Measurements from ENCODE around the gene IRX4.
A peak's percentile ranks its signal among the peaks of the same experiment; 100 is the strongest.

IRX4 gene

DNA sequence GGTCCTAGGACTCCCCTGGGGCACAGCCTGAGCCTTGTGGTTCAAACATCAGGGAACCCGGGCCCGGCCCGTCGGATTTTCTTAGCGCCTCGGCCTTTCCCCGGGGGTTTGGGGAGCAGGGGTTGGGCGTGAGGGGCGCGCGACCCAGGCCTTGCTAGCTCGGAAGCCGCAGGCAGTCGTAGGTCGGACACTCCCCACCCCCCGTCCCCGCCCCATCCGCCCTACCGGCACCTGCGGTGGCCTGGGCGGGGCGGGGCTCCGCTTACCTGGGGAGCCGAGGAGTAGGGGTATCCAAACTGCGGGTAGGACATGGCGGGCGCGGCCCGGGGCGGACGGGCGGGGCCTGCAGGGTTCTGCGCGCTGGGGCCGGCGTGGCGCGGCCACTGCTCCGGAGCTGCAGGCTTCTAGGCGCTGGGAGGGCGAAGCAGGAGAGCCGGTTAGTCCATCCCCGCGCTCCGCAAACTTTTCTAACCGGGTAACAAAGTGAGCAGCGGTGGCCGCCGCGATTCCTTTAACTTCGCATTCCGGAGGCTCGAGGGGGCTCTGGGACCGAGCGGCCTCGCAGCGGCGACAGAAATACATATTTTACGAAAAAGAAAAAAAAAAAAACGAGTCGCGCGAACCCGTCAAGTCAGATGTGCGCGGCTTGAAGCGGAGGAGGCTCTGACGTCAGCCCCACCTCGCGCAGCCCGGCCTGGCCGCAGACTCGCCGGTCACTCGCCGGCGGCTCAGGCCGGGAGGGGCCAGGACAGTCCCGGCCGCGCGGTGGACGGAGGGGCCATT is at the start of gene IRX4:
Gene IRX4, minus strand, starts transcription at position 589 of the 783 bp plus-strand sequence. Its CDS starts 278 bp downstream, at position 311.
- no peak for DNase-seq

GRCh38 chr5:1931604-1932231 is 49.0 kb upstream of the IRX4 start:
- DNase-seq = no peak

GRCh38 chr5:1930880-1931603 is 48.3 kb upstream of the IRX4 start:
- no peak for DNase-seq

GRCh38 chr5:1930501-1930879 is 47.8 kb upstream of the IRX4 start:
- no peak for DNase-seq

GRCh38 chr5:1929108-1929991 is 46.6 kb upstream of the IRX4 start:
- no peak for DNase-seq

DNA sequence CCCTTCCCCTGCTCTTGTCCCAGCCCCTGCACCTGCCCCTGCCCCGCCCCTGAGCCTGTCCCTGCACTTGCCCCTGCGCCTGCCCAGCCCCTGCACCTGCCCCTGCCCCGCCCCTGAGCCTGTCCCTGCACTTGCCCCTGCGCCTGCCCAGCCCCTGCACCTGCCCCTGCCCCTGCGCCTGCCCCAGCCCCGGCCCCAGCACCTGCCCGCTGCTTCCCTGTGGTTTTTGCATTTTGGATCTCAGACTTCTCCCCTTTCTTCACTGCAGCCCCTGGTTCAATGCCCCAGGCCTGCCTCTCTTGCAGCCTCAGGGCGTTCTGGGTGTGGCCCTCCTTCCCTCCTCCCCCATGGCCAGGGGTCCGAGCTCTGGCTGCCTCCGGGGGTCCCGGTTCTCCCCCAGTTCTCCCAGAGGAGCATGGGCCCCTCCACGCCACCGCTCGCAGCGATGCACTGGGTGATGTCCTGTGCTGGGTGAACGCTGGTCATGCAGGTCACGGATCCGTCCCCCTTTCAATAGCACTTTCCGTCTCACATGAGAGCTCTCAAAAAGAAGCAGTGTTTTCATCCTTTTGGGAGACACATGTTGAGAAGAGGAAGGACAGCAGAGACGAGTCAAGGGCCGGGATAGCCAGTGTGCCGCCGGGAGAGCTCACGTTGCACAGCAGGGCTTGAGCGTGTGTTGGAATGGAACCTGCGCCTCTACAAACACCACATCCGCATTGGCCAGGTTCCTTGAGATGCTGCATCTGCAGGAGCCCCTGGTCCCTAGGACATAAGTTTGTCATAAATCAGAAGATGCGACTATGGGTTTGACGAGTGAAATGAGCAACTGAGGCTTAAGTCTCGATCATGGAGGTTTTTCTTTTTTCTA is 44.0 kb upstream of the IRX4 start:
- DNase-seq = no peak

DNA sequence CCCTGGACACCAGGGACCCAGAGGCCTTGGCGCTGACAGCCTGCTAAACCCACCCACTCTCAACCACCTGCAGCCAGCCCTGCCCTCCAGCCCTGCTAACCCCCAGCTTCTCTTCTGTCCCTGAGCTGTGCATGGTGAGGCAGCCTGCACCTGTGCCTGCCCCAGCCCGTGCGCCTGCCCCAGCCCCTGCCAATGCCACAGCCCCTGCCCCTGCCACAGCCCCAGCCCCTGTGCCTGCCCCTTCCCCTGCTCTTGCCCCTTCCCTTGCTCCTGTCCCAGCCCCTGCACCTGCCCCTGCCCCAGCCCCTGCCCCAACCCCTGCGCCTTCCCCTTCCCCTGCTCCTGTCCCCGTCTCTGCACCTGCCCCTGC is 43.3 kb upstream of the IRX4 start:
- DNase-seq = no peak

- no peak for DNase-seq
Measured at GRCh38 chr5:1925111-1926070, 42.7 kb upstream of the IRX4 start.

GRCh38 chr5:1923766-1924165 is 41.0 kb upstream of the IRX4 start:
- no peak for DNase-seq

- no peak for DNase-seq
Measured at GRCh38 chr5:1923341-1923740, 40.6 kb upstream of the IRX4 start.

DNA sequence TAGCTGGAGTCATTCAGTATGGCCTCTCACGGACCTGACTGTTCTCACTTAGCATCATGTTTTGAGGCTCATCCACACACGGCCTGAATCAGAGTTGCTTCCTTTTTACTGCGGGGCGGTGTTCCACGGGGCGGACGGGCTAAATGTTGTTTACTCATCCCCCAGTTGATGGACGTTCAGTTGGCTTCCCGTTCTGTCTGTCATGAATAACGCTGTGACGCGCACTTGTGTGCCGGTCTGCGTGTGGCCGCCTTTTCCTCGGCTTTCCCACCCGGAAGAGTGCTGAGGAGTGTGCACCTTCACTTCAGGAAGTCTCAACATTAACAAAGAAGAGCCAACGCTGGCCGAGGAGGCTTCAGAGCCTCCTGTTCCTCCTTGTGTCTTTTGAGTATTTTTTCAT is 39.0 kb upstream of the IRX4 start:
- no peak for DNase-seq

DNA sequence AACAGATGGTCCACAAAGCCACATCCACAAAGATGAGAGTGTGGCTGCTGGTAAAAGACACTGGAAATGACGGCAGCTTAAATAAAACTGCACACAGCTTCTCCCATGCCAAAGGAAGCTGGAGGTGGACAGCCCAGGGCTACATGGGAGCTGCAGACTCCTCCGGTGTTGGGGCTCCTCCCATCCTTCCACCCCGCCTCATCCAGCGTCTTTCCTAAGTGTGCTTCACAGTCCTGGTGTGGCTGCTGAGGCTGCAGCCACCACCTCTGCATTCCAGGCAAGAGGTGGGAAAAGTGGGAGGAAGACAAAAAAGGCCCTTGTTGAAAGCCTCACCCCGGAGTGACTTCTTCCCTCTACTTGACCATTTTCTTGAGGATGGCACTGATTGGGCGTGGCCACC is 37.0 kb upstream of the IRX4 start:
- DNase-seq = no peak

DNA sequence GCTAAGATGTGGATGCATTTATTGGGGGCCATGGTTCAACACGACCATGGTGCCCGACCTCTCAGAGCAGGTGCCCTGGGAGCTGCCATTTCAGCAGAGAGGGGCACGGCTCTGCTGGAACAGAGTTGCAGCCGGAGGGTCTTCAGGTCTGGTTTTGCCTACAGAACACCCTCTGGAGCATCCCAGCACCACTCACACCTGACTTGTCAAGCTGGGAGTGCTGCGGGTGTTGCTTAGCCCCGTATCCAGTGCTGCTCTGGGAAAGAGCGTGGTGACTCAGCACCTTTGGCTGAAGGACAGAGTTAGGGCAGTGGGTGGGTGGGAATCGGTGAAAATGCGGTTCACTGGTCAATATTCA is 36.5 kb upstream of the IRX4 start:
- DNase-seq = no peak

- DNase-seq = no peak
Measured at GRCh38 chr5:1918488-1919208, 35.9 kb upstream of the IRX4 start.

GRCh38 chr5:1917830-1918487 is 35.2 kb upstream of the IRX4 start:
- peak; percentile 46 for DNase-seq

DNA sequence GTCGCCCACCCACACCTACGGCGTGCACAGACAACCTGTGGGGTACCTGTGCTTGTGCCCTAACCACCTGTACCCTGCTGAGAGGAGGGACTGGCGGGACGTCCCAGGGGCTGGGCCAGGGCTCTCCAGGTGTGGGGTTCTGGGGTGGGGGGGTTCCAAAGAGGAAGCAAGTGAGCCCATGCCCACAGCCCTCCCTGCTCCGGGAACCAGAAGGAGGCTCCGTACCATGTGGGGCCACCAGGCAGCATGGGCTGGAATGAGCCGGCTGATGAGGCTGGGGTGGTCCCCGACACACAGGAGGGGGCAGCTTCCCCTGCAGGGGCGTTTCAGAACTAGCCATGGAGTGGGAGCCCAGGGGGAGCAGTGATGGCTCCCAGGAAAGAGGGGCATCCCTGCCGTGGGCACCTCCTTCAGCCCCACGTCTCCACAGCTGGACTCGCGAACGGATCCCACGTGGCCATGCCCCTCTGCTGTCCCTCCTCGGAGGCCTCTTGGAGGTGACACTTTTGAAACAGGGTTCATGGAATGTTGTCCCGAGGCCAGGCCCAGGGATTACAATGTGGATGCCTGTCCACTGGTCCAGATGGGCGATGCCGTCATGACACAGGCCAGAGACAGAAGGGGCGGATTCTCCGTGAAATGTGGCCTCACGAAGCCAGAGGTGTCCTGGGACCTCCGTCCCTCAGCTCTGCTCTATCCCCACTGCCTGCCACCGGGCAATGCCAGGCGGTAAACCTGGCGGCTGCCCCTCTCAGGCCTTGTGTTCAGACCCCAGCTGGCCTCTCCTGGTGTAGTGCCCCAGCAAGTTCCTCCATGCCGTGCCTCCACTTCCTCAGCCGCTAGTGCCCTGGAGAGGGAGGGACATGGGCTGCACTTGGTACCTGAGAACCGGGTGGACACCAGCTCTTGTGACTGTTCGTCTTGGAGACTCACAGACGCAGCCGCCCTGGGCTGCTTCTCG is 33.6 kb upstream of the IRX4 start:
- no peak for DNase-seq

DNA sequence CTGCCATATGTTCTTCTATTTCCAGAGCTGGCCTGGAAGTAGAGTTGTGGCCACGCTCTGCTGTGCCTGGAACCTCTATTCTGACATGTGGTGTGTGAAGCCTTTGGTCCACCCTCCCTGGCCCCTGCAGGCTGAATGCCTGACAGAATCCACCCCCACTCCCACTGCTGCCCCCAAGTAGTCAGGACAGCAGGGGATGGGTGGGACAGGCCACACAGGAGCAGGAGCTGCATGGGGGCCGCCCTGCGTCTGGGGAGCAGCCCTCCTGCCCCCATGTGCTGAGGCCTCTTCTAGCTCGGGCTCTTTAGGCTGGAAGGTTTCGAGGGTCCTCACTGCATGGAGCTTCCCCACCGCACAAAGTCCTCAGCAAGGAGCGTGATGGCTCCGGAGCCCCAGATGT is 32.6 kb upstream of the IRX4 start:
- no peak for DNase-seq

DNA sequence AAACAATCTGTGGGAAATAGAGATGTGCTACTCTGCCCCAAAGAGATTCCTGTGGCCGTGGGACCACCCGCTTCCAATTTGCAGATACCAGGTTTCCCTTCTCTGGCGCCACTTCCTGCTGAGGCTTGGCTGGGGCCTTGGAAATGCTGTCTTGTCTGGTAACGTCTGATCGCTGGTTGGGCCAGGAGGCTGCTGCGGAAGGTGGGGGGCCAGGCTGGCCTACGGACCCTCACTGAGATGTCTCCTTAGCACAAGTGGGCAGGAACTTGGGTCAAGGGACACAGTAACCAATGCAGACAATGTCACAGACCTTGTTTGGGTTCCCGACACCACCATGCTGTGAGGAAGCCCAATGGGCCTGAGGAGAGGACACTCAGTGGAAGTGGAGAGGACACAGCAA is 31.7 kb upstream of the IRX4 start:
- no peak for DNase-seq
